ENCODE results near the gene RND2. TPM values are rescaled to one million over a fixed set of nuclear protein-coding genes. Genes with fewer than 3 reads are reported as not detected.

The RND2 gene
- total and polyA plus RNA-seq, 2 of the 13 experiments (the other 11 are each of a cell fraction or from before 2014, with no cell fraction given), result 0.05 to 0.11 TPM

- TF ChIP-seq NR0B2 (CRISPR knock-in tag; IDR thresholded peaks at IDR 0.05) (no peak), YEATS2 (CRISPR knock-in tag; IDR thresholded peaks at IDR 0.05; ENCODE audit: borderline replicate concordance) (peak; percentile 56; the same call in 1 of the 2 replicates), XRCC5 (optimal IDR thresholded peaks at IDR 0.05; ENCODE audit: low read length) (peak; percentile 9), MTA3 (CRISPR knock-in tag; IDR thresholded peaks at IDR 0.05) (no peak), ZNF451 (CRISPR knock-in tag; IDR thresholded peaks at IDR 0.05) (peak; percentile 56), NR2F6 (IDR thresholded peaks at IDR 0.05) (no peak), NR2F6 (CRISPR knock-in tag; IDR thresholded peaks at IDR 0.05) (no peak), TP53 (CRISPR knock-in tag; conservative IDR thresholded peaks at IDR 0.05) (0 out of 2 replicates have a peak, but pooled peaks have one; percentile 0), SMAD1 (CRISPR knock-in tag; IDR thresholded peaks at IDR 0.05; ENCODE audit: borderline replicate concordance, low read depth) (no peak), ZNF704 (CRISPR knock-in tag; IDR thresholded peaks at IDR 0.05; ENCODE audit: borderline replicate concordance) (peak; percentile 35; the same call in 1 of the 2 replicates), HOMEZ (CRISPR knock-in tag; IDR thresholded peaks at IDR 0.05; ENCODE audit: low read depth) (0 out of 2 replicates have a peak, but pooled peaks have one; percentile 27), IRX3 (CRISPR knock-in tag; IDR thresholded peaks at IDR 0.05; ENCODE audit: borderline replicate concordance, low read depth) (no peak), FIP1L1 (IDR thresholded peaks at IDR 0.05; ENCODE audit: borderline replicate concordance, insufficient read depth, low read depth, low read length) (no peak), ZNF121 (CRISPR knock-in tag; IDR thresholded peaks at IDR 0.05) (no peak), HNRNPK (IDR thresholded peaks at IDR 0.05; ENCODE audit: low read depth, low read length, poor library complexity, severe bottlenecking) (no peak), ATF5 (CRISPR knock-in tag; IDR thresholded peaks at IDR 0.05; ENCODE audit: low read depth) (no peak), ATF6 (CRISPR knock-in tag; conservative IDR thresholded peaks at IDR 0.05) (no peak), LRRFIP1 (CRISPR knock-in tag; conservative IDR thresholded peaks at IDR 0.05) (no peak), ZNF841 (CRISPR knock-in tag; IDR thresholded peaks at IDR 0.05; ENCODE audit: borderline replicate concordance) (no peak), IKZF4 (CRISPR knock-in tag; IDR thresholded peaks at IDR 0.05; ENCODE audit: borderline replicate concordance, low read depth, not compliant biosample characterization) (peak; percentile 31), SKI (IDR thresholded peaks at IDR 0.05; ENCODE audit: partially characterized antibody) (peak; percentile 63), ETV5 (CRISPR knock-in tag; IDR thresholded peaks at IDR 0.05; ENCODE audit: borderline replicate concordance) (peak; percentile 64)
Measured at GRCh38 chr17:42980274-42980765, 44.7 kb upstream of the RND2 start, which contains the start of gene RUNDC1 (continued).

Measured in HepG2 (cell line).